Measurements from ENCODE around the gene MPPED1.

GRCh38 chr22:43424666-43425630 lies 13.1 kb downstream of the MPPED1 start:
- TF ChIP-seq POLR2A (IDR thresholded peaks at IDR 0.05) = no peak
- TF ChIP-seq, protein P1, sequence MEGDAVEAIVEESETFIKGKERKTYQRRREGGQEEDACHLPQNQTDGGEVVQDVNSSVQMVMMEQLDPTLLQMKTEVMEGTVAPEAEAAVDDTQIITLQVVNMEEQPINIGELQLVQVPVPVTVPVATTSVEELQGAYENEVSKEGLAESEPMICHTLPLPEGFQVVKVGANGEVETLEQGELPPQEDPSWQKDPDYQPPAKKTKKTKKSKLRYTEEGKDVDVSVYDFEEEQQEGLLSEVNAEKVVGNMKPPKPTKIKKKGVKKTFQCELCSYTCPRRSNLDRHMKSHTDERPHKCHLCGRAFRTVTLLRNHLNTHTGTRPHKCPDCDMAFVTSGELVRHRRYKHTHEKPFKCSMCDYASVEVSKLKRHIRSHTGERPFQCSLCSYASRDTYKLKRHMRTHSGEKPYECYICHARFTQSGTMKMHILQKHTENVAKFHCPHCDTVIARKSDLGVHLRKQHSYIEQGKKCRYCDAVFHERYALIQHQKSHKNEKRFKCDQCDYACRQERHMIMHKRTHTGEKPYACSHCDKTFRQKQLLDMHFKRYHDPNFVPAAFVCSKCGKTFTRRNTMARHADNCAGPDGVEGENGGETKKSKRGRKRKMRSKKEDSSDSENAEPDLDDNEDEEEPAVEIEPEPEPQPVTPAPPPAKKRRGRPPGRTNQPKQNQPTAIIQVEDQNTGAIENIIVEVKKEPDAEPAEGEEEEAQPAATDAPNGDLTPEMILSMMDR (IDR thresholded peaks at IDR 0.05) = no peak
